ENCODE data around the gene FYN. TPM values are rescaled to one million over a fixed set of nuclear protein-coding genes. Genes with fewer than 3 reads are reported as not detected.

Gene FYN
- total and polyA plus RNA-seq, 2 of the 4 experiments (the other 2 are of a cell fraction): 30.8 to 36.4 TPM

DNA sequence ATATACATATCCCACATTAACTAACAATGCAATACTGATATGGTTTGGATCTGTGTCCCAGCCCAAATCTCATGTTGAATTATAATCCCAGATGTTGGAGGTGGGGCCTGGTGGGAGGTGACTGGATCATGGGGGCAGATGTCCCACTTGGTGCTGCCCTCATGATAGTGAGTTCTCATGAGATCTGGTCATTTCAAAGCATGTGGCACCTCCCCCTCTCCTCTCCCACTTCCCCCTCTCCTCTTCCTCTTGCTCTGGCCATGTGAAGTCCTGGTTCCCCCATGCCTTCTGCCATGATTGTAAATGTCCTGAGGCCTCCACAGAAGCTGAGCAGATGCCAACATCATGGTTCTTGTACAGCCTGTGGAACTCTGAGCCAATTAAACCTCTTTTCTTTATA is 71.2 kb downstream of the FYN start:
- intact Hi-C loops (cut with micrococcal nuclease) (loop anchor here (5.0 to 10.0 kb wide), 2 partner anchors 70 to 77 kb away; partner anchors contain the start of gene FYN), dilution Hi-C loops (cut with HindIII; ENCODE audit: low sequenced_read_pairs, unreplicated experiment) (no loop called here), in situ Hi-C loops (cut with MboI; ENCODE audit: low sequenced_read_pairs) (no loop called here)
- no TSS peak for BruUV-seq (replicated peaks)
- Histone ChIP-seq H2BK15ac (ENCODE audit: low read depth, low read length) (no peak overlapping the region), H3K9me3 (ENCODE audit: control insufficient read depth, insufficient read depth, low read length) (no peaks in the 10 kb centered on the region), H3K4me1 (ENCODE audit: control insufficient read depth, insufficient read depth, low read length) (peaks cover 39% of the 10 kb centered on the region), H3K23ac (ENCODE audit: low read depth, low read length) (no peak overlapping the region), H3K14ac (replicated peaks; ENCODE audit: low read depth, low read length) (peak overlapping the region; percentile 34; the same call in 1 of the 2 replicates), H2BK20ac (ENCODE audit: low read depth, low read length) (no peak overlapping the region), H4K20me1 (ENCODE audit: insufficient read depth, low read length) (peaks cover 19% of the 10 kb centered on the region; the same call in 1 of the 2 replicates), H3K27me3 (ENCODE audit: control insufficient read depth, insufficient read depth, low read length) (no peaks in the 10 kb centered on the region), H2AFZ (replicated peaks; ENCODE audit: low read length, poor library complexity) (no peak overlapping the region), H3K9me1 (ENCODE audit: insufficient read depth, low read length) (peaks cover 34% of the 10 kb centered on the region), H3K4me3 (ENCODE audit: insufficient read depth, low read depth, low read length) (no peak overlapping the region), H3K4me2 (ENCODE audit: low read depth, low read length) (no peak overlapping the region), H3K56ac (ENCODE audit: extremely low read depth, insufficient read depth, low read length) (no peak overlapping the region), H4K8ac (ENCODE audit: low read depth in 2 of 2, low read length in 2 of 2) (no peak overlapping the region), H3K27ac (ENCODE audit: insufficient read depth, low read length) (no peak overlapping the region), H3K18ac (ENCODE audit: low read depth, low read length) (no peak overlapping the region), H3K4ac (ENCODE audit: low read depth, low read length) (no peak overlapping the region), H4K5ac (ENCODE audit: low read depth, low read length) (no peak overlapping the region), H4K91ac (ENCODE audit: insufficient read depth, low read depth, low read length) (no peak overlapping the region), H2BK120ac (ENCODE audit: low read depth, low read length) (no peak overlapping the region), H3K36me3 (ENCODE audit: control insufficient read depth, insufficient read depth, low read length) (no peaks in the 10 kb centered on the region), H2BK5ac (ENCODE audit: low read depth, low read length, poor library complexity, severe bottlenecking) (no peak overlapping the region), H3K9ac (ENCODE audit: low read depth, low read length) (no peak overlapping the region), H2AK5ac (ENCODE audit: low read depth, low read length) (no peak overlapping the region), H2AK9ac (replicated peaks; ENCODE audit: low read depth, low read length, poor library complexity) (no peak overlapping the region), H3K79me1 (ENCODE audit: low read depth in 1 of 2, low read length in 2 of 2) (peaks cover 20 to 53% of the 10 kb centered on the region in 2 experiments)
- ATAC-seq (ENCODE audit: low read depth) (no peak), DNase-seq (no peak)
- CTCF ChIA-PET: no interaction called here
- TF ChIP-seq NFE2L2 (IDR thresholded peaks at IDR 0.05; ENCODE audit: low read depth, low read length) (no peak), MXI1 (IDR thresholded peaks at IDR 0.05; ENCODE audit: borderline replicate concordance, low read depth, low read length) (no peak), BHLHE40 (IDR thresholded peaks at IDR 0.05; ENCODE audit: low read depth, low read length) (no peak), RCOR1 (IDR thresholded peaks at IDR 0.05; ENCODE audit: insufficient replicate concordance, low read length) (no peak), SMC3 (IDR thresholded peaks at IDR 0.05; ENCODE audit: low read depth, low read length) (no peak), CEBPB (IDR thresholded peaks at IDR 0.05; ENCODE audit: low read depth, low read length) (no peak), FOS (IDR thresholded peaks at IDR 0.05; ENCODE audit: low read depth, low read length) (no peak), ELK1 (IDR thresholded peaks at IDR 0.05; ENCODE audit: borderline replicate concordance, low read depth, low read length) (no peak), MAFK (IDR thresholded peaks at IDR 0.05; ENCODE audit: low read depth, low read length) (no peak), CHD1 (IDR thresholded peaks at IDR 0.05; ENCODE audit: low read depth, low read length) (no peak), RAD21 (IDR thresholded peaks at IDR 0.05; ENCODE audit: low read length) (no peak), MAZ (IDR thresholded peaks at IDR 0.05; ENCODE audit: borderline replicate concordance, low read depth, low read length) (no peak), USF2 (IDR thresholded peaks at IDR 0.05; ENCODE audit: low read depth, low read length) (no peak), POLR2A (IDR thresholded peaks at IDR 0.05; ENCODE audit: low read depth, low read length) (no peak)
- TF ChIP-seq, protein P1, sequence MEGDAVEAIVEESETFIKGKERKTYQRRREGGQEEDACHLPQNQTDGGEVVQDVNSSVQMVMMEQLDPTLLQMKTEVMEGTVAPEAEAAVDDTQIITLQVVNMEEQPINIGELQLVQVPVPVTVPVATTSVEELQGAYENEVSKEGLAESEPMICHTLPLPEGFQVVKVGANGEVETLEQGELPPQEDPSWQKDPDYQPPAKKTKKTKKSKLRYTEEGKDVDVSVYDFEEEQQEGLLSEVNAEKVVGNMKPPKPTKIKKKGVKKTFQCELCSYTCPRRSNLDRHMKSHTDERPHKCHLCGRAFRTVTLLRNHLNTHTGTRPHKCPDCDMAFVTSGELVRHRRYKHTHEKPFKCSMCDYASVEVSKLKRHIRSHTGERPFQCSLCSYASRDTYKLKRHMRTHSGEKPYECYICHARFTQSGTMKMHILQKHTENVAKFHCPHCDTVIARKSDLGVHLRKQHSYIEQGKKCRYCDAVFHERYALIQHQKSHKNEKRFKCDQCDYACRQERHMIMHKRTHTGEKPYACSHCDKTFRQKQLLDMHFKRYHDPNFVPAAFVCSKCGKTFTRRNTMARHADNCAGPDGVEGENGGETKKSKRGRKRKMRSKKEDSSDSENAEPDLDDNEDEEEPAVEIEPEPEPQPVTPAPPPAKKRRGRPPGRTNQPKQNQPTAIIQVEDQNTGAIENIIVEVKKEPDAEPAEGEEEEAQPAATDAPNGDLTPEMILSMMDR (conservative IDR thresholded peaks at IDR 0.05; ENCODE audit: low read depth, low read length): no peak
- POLR2A ChIA-PET (ENCODE audit: unreplicated experiment): no interaction called here

Data from IMR-90 (cell line).